Effector memory CD4-positive, alpha-beta T cell (primary cell): Measurements from ENCODE around the gene CELF2.

ENCODE experiments used
- DNase-seq, 3 donors: peaks; one replicate each; pipeline ENCODE4 v3.0.0-alpha.2; 2020
- H3K27ac ChIP-seq: 2 replicates; pipeline ENCODE4 v1.7.0; 2013; ENCODE audit warnings: mild to moderate bottlenecking, low read length, moderate library complexity; ENCODE audit not compliant: insufficient read depth, poor library complexity, severe bottlenecking
- H3K27me3 ChIP-seq: replicated peaks from 2 replicates; pipeline ENCODE4 v1.7.0; 2013; ENCODE audit warnings: mild to moderate bottlenecking, low read length; ENCODE audit not compliant: insufficient read depth, control insufficient read depth, poor library complexity, severe bottlenecking
- H3K36me3 ChIP-seq: 2 replicates; pipeline ENCODE4 v1.7.0; 2013; ENCODE audit warnings: mild to moderate bottlenecking, low read length, moderate library complexity; ENCODE audit not compliant: control insufficient read depth, insufficient read depth
- H3K4me1 ChIP-seq: 2 replicates; pipeline ENCODE4 v1.7.0; 2013; ENCODE audit warnings: low read length, mild to moderate bottlenecking; ENCODE audit not compliant: control insufficient read depth, insufficient read depth, poor library complexity, severe bottlenecking
- H3K4me3 ChIP-seq: 2 replicates; pipeline ENCODE4 v1.7.0; 2013; ENCODE audit warnings: low read length, low read depth, mild to moderate bottlenecking; ENCODE audit not compliant: insufficient read depth, poor library complexity, severe bottlenecking
- H3K9me3 ChIP-seq: 2 replicates; pipeline ENCODE4 v1.7.0; 2013; ENCODE audit warnings: mild to moderate bottlenecking, low read length, moderate library complexity; ENCODE audit not compliant: control insufficient read depth

The CELF2 gene

GRCh38 chr10:11074536-11075267, 57.0 kb downstream of the CELF2 start:
- Histone ChIP-seq H3K27me3 (no peaks in the 10 kb centered on the region), H3K36me3 (no peaks in the 10 kb centered on the region), H3K27ac (no peak overlapping the region), H3K4me1 (no peaks in the 10 kb centered on the region), H3K9me3 (no peaks in the 10 kb centered on the region), H3K4me3 (no peak overlapping the region)
- no peak for DNase-seq

GRCh38 chr10:11076221-11076620, 58.5 kb downstream of the CELF2 start:
- H3K4me3 ChIP-seq = no peak overlapping the region
- H3K4me1 ChIP-seq = no peaks in the 10 kb centered on the region
- no peaks in the 10 kb centered on the region for H3K9me3 ChIP-seq
- H3K27me3 ChIP-seq = no peaks in the 10 kb centered on the region
- H3K27ac ChIP-seq = no peak overlapping the region
- no peaks in the 10 kb centered on the region for H3K36me3 ChIP-seq
- no peak for DNase-seq

GRCh38 chr10:11080564-11080984, 62.9 kb downstream of the CELF2 start:
- Histone ChIP-seq H3K27ac (no peak overlapping the region), H3K36me3 (no peaks in the 10 kb centered on the region), H3K4me3 (no peak overlapping the region), H3K9me3 (no peaks in the 10 kb centered on the region), H3K4me1 (no peaks in the 10 kb centered on the region), H3K27me3 (no peaks in the 10 kb centered on the region)
- no peak for DNase-seq

DNA sequence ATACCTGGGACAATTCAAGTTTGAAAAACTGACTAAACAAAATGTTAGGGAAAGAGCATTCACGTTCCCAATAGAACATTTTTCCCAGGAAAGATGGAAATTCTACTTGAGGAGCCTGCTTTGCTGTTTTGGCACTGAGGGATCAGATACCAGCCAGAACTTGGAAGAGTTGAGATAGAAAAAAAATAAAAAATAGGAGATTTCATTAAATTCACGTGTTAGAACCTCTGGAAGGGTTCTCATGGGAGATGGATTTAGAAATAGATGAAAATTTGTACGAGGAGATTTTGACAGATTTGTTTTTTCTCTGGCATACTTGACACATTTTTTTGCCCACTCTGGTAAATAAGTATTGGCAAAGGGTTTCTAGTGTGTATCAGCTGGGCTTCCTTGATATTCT, 63.7 kb downstream of the CELF2 start:
- H3K27ac ChIP-seq = no peak overlapping the region
- no peak overlapping the region for H3K4me3 ChIP-seq
- H3K36me3 ChIP-seq = no peaks in the 10 kb centered on the region
- H3K27me3 ChIP-seq = no peaks in the 10 kb centered on the region
- DNase-seq = no peak
- H3K4me1 ChIP-seq = no peaks in the 10 kb centered on the region
- no peaks in the 10 kb centered on the region for H3K9me3 ChIP-seq

GRCh38 chr10:11082526-11082925, 64.9 kb downstream of the CELF2 start:
- no peak overlapping the region for H3K4me3 ChIP-seq
- no peaks in the 10 kb centered on the region for H3K4me1 ChIP-seq
- H3K9me3 ChIP-seq = no peaks in the 10 kb centered on the region
- H3K27ac ChIP-seq = no peak overlapping the region
- no peak for DNase-seq
- no peaks in the 10 kb centered on the region for H3K36me3 ChIP-seq
- H3K27me3 ChIP-seq = no peaks in the 10 kb centered on the region

- no peaks in the 10 kb centered on the region for H3K27me3 ChIP-seq
- no peaks in the 10 kb centered on the region for H3K36me3 ChIP-seq
- no peak for DNase-seq
- no peaks in the 10 kb centered on the region for H3K4me1 ChIP-seq
- H3K9me3 ChIP-seq = no peaks in the 10 kb centered on the region
- H3K4me3 ChIP-seq = no peak overlapping the region
- no peak overlapping the region for H3K27ac ChIP-seq
Measured at GRCh38 chr10:11083051-11083450, 65.4 kb downstream of the CELF2 start.

- Histone ChIP-seq H3K4me3 (no peak overlapping the region), H3K4me1 (no peaks in the 10 kb centered on the region), H3K36me3 (no peaks in the 10 kb centered on the region), H3K9me3 (no peaks in the 10 kb centered on the region), H3K27ac (no peak overlapping the region), H3K27me3 (no peaks in the 10 kb centered on the region)
- no peak for DNase-seq
Measured at GRCh38 chr10:11085545-11085944, 67.9 kb downstream of the CELF2 start.

- no peaks in the 10 kb centered on the region for H3K27me3 ChIP-seq
- H3K9me3 ChIP-seq = no peaks in the 10 kb centered on the region
- no peak overlapping the region for H3K27ac ChIP-seq
- H3K36me3 ChIP-seq = no peaks in the 10 kb centered on the region
- H3K4me3 ChIP-seq = no peak overlapping the region
- no peaks in the 10 kb centered on the region for H3K4me1 ChIP-seq
- no peak for DNase-seq
Measured at GRCh38 chr10:11086177-11086840, 68.6 kb downstream of the CELF2 start.

DNA sequence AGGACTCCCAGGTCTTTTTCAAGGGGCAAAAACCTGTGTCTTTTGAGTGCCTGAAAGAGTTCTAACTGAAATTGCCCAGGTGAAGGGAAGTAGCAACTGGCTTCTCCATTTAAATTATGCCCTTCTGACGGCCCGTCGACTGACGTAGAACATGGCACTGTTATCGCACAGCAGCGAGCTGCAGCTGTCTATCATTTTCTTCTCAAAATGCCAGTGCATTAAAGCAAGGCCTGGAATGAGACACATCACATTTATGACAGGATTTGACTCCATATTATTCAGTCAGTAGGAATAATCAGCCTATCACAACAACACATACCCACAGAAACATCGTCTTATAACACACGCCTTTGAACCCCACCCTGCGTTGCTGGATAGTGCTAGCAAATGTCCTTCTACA, 69.7 kb downstream of the CELF2 start:
- DNase-seq = no peak
- no peaks in the 10 kb centered on the region for H3K9me3 ChIP-seq
- H3K4me3 ChIP-seq = no peak overlapping the region
- no peaks in the 10 kb centered on the region for H3K36me3 ChIP-seq
- H3K4me1 ChIP-seq = no peaks in the 10 kb centered on the region
- H3K27ac ChIP-seq = no peak overlapping the region
- H3K27me3 ChIP-seq = no peaks in the 10 kb centered on the region

GRCh38 chr10:11088709-11089108, 71.0 kb downstream of the CELF2 start:
- H3K9me3 ChIP-seq = no peaks in the 10 kb centered on the region
- no peaks in the 10 kb centered on the region for H3K36me3 ChIP-seq
- no peak overlapping the region for H3K4me3 ChIP-seq
- H3K27ac ChIP-seq = no peak overlapping the region
- H3K27me3 ChIP-seq = no peaks in the 10 kb centered on the region
- H3K4me1 ChIP-seq = no peaks in the 10 kb centered on the region
- no peak for DNase-seq
